ENCODE data around the gene TP53RK. TPM values are rescaled to one million over a fixed set of nuclear protein-coding genes. Genes with fewer than 3 reads are reported as not detected.

Gene TP53RK
- total and polyA plus RNA-seq, 2 of the 13 experiments (the other 11 are each of a cell fraction or from before 2014, with no cell fraction given) = 12.9 to 25.5 TPM

DNA sequence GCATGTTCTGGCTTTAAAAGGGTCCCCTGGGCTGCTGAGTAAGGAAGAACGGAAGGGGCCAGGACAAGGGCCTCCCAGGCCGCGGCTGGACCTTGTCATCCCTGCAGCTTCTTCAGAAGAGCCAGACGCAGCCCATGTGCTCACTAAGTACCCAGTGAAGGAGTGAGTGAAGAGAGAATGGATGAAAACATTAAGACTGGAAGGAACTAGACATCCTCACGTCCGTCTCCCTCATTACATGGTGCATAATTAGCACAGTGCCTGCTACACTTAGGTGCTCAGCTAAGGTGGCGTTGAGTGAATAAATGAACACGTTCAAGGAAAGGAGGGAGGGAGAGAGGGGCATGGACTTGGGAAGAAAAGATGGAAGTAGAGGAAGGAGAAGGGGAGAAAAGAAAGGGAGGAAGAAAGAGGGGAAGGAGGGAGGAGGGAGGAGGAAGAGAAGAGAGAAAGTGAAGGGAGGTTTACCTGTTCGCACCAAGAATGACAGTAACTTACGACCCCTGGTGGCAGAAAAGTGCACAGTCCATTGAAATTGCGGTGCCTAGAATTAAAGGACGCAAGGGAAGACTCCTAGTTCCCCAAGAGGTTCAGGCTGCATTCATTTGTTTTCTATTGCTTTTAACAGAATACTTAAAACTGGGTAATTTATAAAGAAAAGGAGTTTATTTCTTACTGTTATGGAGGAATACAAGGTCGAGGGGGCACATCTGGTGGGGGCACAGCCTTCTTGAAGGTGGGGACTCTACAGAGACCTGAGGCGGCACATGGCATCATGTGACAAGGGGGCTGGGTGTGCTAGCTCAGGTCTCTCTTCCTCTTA, 8.0 kb downstream of the TP53RK start (continued):
- TF ChIP-seq, protein P1, sequence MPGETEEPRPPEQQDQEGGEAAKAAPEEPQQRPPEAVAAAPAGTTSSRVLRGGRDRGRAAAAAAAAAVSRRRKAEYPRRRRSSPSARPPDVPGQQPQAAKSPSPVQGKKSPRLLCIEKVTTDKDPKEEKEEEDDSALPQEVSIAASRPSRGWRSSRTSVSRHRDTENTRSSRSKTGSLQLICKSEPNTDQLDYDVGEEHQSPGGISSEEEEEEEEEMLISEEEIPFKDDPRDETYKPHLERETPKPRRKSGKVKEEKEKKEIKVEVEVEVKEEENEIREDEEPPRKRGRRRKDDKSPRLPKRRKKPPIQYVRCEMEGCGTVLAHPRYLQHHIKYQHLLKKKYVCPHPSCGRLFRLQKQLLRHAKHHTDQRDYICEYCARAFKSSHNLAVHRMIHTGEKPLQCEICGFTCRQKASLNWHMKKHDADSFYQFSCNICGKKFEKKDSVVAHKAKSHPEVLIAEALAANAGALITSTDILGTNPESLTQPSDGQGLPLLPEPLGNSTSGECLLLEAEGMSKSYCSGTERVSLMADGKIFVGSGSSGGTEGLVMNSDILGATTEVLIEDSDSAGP (CRISPR knock-in tag; IDR thresholded peaks at IDR 0.05; ENCODE audit: borderline replicate concordance) = peak; percentile 70
- TF ChIP-seq, protein P2, sequence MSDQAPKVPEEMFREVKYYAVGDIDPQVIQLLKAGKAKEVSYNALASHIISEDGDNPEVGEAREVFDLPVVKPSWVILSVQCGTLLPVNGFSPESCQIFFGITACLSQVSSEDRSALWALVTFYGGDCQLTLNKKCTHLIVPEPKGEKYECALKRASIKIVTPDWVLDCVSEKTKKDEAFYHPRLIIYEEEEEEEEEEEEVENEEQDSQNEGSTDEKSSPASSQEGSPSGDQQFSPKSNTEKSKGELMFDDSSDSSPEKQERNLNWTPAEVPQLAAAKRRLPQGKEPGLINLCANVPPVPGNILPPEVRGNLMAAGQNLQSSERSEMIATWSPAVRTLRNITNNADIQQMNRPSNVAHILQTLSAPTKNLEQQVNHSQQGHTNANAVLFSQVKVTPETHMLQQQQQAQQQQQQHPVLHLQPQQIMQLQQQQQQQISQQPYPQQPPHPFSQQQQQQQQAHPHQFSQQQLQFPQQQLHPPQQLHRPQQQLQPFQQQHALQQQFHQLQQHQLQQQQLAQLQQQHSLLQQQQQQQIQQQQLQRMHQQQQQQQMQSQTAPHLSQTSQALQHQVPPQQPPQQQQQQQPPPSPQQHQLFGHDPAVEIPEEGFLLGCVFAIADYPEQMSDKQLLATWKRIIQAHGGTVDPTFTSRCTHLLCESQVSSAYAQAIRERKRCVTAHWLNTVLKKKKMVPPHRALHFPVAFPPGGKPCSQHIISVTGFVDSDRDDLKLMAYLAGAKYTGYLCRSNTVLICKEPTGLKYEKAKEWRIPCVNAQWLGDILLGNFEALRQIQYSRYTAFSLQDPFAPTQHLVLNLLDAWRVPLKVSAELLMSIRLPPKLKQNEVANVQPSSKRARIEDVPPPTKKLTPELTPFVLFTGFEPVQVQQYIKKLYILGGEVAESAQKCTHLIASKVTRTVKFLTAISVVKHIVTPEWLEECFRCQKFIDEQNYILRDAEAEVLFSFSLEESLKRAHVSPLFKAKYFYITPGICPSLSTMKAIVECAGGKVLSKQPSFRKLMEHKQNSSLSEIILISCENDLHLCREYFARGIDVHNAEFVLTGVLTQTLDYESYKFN (CRISPR knock-in tag; conservative IDR thresholded peaks at IDR 0.05) = peak; percentile 5; the same call in 1 of the 2 replicates
- TF ChIP-seq ZMAT3 (CRISPR knock-in tag; conservative IDR thresholded peaks at IDR 0.05) = no peak
- TF ChIP-seq PCBP1 (IDR thresholded peaks at IDR 0.05; ENCODE audit: borderline replicate concordance, low read depth, low read length) = 0 out of 2 replicates have a peak, but pooled peaks have one; percentile 65
- peak; percentile 94 for TF ChIP-seq ZNF263 (CRISPR knock-in tag; IDR thresholded peaks at IDR 0.05)
- TF ChIP-seq TBP (CRISPR knock-in tag; IDR thresholded peaks at IDR 0.05) = no peak
- no peak for TF ChIP-seq MBD4 (IDR thresholded peaks at IDR 0.05; ENCODE audit: borderline replicate concordance, low read length)
- TF ChIP-seq REPIN1 (CRISPR knock-in tag; IDR thresholded peaks at IDR 0.05; ENCODE audit: borderline replicate concordance, low read depth) = peak; percentile 80; the same call in 1 of the 2 replicates
- TF ChIP-seq, protein P3, sequence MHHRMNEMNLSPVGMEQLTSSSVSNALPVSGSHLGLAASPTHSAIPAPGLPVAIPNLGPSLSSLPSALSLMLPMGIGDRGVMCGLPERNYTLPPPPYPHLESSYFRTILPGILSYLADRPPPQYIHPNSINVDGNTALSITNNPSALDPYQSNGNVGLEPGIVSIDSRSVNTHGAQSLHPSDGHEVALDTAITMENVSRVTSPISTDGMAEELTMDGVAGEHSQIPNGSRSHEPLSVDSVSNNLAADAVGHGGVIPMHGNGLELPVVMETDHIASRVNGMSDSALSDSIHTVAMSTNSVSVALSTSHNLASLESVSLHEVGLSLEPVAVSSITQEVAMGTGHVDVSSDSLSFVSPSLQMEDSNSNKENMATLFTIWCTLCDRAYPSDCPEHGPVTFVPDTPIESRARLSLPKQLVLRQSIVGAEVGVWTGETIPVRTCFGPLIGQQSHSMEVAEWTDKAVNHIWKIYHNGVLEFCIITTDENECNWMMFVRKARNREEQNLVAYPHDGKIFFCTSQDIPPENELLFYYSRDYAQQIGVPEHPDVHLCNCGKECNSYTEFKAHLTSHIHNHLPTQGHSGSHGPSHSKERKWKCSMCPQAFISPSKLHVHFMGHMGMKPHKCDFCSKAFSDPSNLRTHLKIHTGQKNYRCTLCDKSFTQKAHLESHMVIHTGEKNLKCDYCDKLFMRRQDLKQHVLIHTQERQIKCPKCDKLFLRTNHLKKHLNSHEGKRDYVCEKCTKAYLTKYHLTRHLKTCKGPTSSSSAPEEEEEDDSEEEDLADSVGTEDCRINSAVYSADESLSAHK (CRISPR knock-in tag; IDR thresholded peaks at IDR 0.05; ENCODE audit: borderline replicate concordance) = no peak
- TF ChIP-seq, protein P4, sequence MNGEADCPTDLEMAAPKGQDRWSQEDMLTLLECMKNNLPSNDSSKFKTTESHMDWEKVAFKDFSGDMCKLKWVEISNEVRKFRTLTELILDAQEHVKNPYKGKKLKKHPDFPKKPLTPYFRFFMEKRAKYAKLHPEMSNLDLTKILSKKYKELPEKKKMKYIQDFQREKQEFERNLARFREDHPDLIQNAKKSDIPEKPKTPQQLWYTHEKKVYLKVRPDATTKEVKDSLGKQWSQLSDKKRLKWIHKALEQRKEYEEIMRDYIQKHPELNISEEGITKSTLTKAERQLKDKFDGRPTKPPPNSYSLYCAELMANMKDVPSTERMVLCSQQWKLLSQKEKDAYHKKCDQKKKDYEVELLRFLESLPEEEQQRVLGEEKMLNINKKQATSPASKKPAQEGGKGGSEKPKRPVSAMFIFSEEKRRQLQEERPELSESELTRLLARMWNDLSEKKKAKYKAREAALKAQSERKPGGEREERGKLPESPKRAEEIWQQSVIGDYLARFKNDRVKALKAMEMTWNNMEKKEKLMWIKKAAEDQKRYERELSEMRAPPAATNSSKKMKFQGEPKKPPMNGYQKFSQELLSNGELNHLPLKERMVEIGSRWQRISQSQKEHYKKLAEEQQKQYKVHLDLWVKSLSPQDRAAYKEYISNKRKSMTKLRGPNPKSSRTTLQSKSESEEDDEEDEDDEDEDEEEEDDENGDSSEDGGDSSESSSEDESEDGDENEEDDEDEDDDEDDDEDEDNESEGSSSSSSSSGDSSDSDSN (CRISPR knock-in tag; IDR thresholded peaks at IDR 0.05) = peak; percentile 28; the same call in 1 of the 2 replicates
- TF ChIP-seq IRX3 (CRISPR knock-in tag; IDR thresholded peaks at IDR 0.05; ENCODE audit: borderline replicate concordance, low read depth) = no peak
- TF ChIP-seq ZNF331 (CRISPR knock-in tag; IDR thresholded peaks at IDR 0.05) = peak; percentile 79
- TF ChIP-seq, protein P5, sequence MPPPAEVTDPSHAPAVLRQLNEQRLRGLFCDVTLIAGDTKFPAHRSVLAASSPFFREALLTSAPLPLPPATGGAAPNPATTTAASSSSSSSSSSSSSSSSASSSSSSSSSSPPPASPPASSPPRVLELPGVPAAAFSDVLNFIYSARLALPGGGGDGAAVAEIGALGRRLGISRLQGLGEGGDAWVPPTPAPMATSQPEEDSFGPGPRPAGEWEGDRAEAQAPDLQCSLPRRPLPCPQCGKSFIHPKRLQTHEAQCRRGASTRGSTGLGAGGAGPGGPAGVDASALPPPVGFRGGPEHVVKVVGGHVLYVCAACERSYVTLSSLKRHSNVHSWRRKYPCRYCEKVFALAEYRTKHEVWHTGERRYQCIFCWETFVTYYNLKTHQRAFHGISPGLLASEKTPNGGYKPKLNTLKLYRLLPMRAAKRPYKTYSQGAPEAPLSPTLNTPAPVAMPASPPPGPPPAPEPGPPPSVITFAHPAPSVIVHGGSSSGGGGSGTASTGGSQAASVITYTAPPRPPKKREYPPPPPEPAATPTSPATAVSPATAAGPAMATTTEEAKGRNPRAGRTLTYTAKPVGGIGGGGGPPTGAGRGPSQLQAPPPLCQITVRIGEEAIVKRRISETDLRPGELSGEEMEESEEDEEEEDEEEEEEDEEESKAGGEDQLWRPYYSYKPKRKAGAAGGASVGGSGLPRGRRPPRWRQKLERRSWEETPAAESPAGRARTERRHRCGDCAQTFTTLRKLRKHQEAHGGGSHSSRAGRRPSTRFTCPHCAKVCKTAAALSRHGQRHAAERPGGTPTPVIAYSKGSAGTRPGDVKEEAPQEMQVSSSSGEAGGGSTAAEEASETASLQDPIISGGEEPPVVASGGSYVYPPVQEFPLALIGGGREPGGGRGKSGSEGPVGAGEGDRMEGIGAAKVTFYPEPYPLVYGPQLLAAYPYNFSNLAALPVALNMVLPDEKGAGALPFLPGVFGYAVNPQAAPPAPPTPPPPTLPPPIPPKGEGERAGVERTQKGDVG (CRISPR knock-in tag; IDR thresholded peaks at IDR 0.05; ENCODE audit: borderline replicate concordance) = no peak

Data from HepG2 (cell line).